Measurements from ENCODE around the gene PRELP. TPM values are rescaled to one million over a fixed set of nuclear protein-coding genes. Genes with fewer than 3 reads are reported as not detected.

Gene PRELP
- total and polyA plus RNA-seq, 2 donors (not counting 3 experiments of a cell fraction or from before 2014, with no cell fraction given), result 0.01 TPM; not detected in 1

GRCh38 chr1:203435615-203436014 is 40.0 kb upstream of the PRELP start:
- dilution Hi-C loops (cut with MboI; ENCODE audit: extremely low pct_ligation_motif_present, low sequenced_read_pairs) (no loop called here), intact Hi-C loops (cut with micrococcal nuclease) (no loop called here)
- Histone ChIP-seq H3K4me1 (ENCODE audit: control insufficient read depth, extremely low read depth, insufficient read depth, low read length) (peaks cover 4% of the 10 kb centered on the region), H3K27ac (ENCODE audit: insufficient read depth, low read depth, low read length) (no peak overlapping the region), H2AFZ (ENCODE audit: low read depth, low read length) (no peak overlapping the region), H4K20me1 (replicated peaks; ENCODE audit: control insufficient read depth, extremely low read depth, insufficient read depth, low read length) (no peaks in the 10 kb centered on the region), H3K9me3 (replicated peaks; ENCODE audit: control insufficient read depth, insufficient read depth, low read length) (no peaks in the 10 kb centered on the region), H3K4me3 (replicated peaks in 1 of 3; ENCODE audit: insufficient read depth in 1 of 3, low read depth in 1 of 3, low read length in 3 of 3) (no peak overlapping the region), H3K27me3 (ENCODE audit: control insufficient read depth in 2 of 2, insufficient read depth in 2 of 2, low read length in 2 of 2) (peaks cover 14 to 25% of the 10 kb centered on the region in 2 experiments), H3K36me3 (ENCODE audit: control insufficient read depth in 2 of 2, extremely low read depth in 1 of 2, insufficient read depth in 2 of 2, low read length in 2 of 2) (no peaks in the 10 kb centered on the region), H3K9ac (replicated peaks; ENCODE audit: extremely low read depth, insufficient read depth, low read length) (no peak overlapping the region), H3K4me2 (ENCODE audit: insufficient read depth, low read length) (no peak overlapping the region), H3K9me1 (replicated peaks; ENCODE audit: control insufficient read depth, extremely low read depth, insufficient read depth, low read length) (no peaks in the 10 kb centered on the region), H3K79me2 (ENCODE audit: control insufficient read depth, insufficient read depth, low read length) (no peaks in the 10 kb centered on the region)
- BruUV-seq (replicated peaks), result no TSS peak
- DNase-seq (ENCODE audit: low read depth, low spot score) (no peak), FAIRE-seq (no peak)
- CTCF ChIA-PET, result interaction anchor here (0.6 kb wide), 1 partner anchor 246 kb away, joined by 3 read pairs; no protein-coding TSS in a partner anchor
- TF ChIP-seq MAX (IDR thresholded peaks at IDR 0.05; ENCODE audit: insufficient read depth, insufficient read length), result no peak
- TF ChIP-seq MYC (IDR thresholded peaks at IDR 0.05; ENCODE audit: low read depth, low read length), result no peak
- TF ChIP-seq FOS (IDR thresholded peaks at IDR 0.05; ENCODE audit: borderline replicate concordance, insufficient read depth, low read length), result no peak
- TF ChIP-seq EZH2 (IDR thresholded peaks at IDR 0.05; ENCODE audit: borderline replicate concordance, low read depth, low read length, severe bottlenecking), result no peak
- TF ChIP-seq, protein P1, sequence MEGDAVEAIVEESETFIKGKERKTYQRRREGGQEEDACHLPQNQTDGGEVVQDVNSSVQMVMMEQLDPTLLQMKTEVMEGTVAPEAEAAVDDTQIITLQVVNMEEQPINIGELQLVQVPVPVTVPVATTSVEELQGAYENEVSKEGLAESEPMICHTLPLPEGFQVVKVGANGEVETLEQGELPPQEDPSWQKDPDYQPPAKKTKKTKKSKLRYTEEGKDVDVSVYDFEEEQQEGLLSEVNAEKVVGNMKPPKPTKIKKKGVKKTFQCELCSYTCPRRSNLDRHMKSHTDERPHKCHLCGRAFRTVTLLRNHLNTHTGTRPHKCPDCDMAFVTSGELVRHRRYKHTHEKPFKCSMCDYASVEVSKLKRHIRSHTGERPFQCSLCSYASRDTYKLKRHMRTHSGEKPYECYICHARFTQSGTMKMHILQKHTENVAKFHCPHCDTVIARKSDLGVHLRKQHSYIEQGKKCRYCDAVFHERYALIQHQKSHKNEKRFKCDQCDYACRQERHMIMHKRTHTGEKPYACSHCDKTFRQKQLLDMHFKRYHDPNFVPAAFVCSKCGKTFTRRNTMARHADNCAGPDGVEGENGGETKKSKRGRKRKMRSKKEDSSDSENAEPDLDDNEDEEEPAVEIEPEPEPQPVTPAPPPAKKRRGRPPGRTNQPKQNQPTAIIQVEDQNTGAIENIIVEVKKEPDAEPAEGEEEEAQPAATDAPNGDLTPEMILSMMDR (IDR thresholded peaks at IDR 0.05; ENCODE audit: extremely low read depth in 1 of 2, insufficient read depth in 1 of 2, low read depth in 1 of 2, low read length in 2 of 2), result no peak
- TF ChIP-seq POLR2AphosphoS5 (IDR thresholded peaks at IDR 0.05; ENCODE audit: insufficient read depth, low read depth, low read length), result no peak
- TF ChIP-seq POLR2A (IDR thresholded peaks at IDR 0.05; ENCODE audit: low read depth, low read length), result no peak
- no peak for TF ChIP-seq GATA2 (IDR thresholded peaks at IDR 0.05; ENCODE audit: insufficient read depth, insufficient read length, low read depth, low read length)
- no peak for TF ChIP-seq JUN (IDR thresholded peaks at IDR 0.05; ENCODE audit: borderline replicate concordance, insufficient read depth, insufficient read length, low read depth)
- POLR2A ChIA-PET, result no interaction called here

Data from endothelial cell of umbilical vein (primary cell).